ENCODE data around the gene ATP1A3. TPM values are rescaled to one million over a fixed set of nuclear protein-coding genes. Genes with fewer than 3 reads are reported as not detected.

The ATP1A3 gene
- polyA plus RNA-seq, 6 donors from 2014 or later = 0.29 to 1.1 (median 0.45) TPM; not detected in 1

DNA sequence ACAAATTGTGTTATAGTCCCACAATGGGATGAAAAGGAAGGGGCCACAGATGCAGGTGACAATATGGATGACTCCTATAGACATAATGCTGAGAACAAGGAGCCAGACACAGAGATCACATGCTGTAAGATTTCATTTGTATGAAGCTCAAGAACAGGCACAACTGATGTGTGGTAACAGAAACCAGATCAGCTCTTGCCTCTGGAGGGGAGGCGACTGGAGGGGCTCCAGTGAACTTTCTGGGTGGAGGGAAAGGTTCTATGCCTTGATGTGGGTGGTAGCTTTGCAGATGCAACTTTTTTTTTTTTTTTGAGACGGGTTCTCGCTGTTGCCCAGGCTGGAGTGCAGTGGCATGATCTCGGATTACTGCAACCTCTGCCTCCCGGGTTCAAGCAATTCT, 28.9 kb downstream of the ATP1A3 start:
- Mint-ChIP-seq H3K27ac (no peak overlapping the region), H3K4me3 (no peak overlapping the region), H3K4me1 (no peaks in the 10 kb centered on the region), H3K9me3 (no peaks in the 10 kb centered on the region), H3K36me3 (no peaks in the 10 kb centered on the region), H3K27me3 (peaks cover 0 to 11% (median 0%) of the 10 kb centered on the region in 3 donors)
- no peak for DNase-seq
- ATAC-seq (ENCODE audit: low read depth in 2 of 2) = no peak

- H3K4me1 Mint-ChIP-seq = peaks cover 20 to 26% (median 20%) of the 10 kb centered on the region in 3 donors
- peaks cover 0 to 3% of the 10 kb centered on the region in 2 donors for H3K36me3 Mint-ChIP-seq
- H3K27ac Mint-ChIP-seq = no peak overlapping the region
- no peak for ATAC-seq (ENCODE audit: low read depth in 2 of 2)
- no peaks in the 10 kb centered on the region for H3K27me3 Mint-ChIP-seq
- DNase-seq = no peak
- H3K9me3 Mint-ChIP-seq = no peaks in the 10 kb centered on the region
- H3K4me3 Mint-ChIP-seq = peak overlapping the region in 4 of 8 donors; percentile 19 to 40 (median 36)
Observed at GRCh38 chr19:41960973-41961372, 33.1 kb downstream of the ATP1A3 start.

DNA sequence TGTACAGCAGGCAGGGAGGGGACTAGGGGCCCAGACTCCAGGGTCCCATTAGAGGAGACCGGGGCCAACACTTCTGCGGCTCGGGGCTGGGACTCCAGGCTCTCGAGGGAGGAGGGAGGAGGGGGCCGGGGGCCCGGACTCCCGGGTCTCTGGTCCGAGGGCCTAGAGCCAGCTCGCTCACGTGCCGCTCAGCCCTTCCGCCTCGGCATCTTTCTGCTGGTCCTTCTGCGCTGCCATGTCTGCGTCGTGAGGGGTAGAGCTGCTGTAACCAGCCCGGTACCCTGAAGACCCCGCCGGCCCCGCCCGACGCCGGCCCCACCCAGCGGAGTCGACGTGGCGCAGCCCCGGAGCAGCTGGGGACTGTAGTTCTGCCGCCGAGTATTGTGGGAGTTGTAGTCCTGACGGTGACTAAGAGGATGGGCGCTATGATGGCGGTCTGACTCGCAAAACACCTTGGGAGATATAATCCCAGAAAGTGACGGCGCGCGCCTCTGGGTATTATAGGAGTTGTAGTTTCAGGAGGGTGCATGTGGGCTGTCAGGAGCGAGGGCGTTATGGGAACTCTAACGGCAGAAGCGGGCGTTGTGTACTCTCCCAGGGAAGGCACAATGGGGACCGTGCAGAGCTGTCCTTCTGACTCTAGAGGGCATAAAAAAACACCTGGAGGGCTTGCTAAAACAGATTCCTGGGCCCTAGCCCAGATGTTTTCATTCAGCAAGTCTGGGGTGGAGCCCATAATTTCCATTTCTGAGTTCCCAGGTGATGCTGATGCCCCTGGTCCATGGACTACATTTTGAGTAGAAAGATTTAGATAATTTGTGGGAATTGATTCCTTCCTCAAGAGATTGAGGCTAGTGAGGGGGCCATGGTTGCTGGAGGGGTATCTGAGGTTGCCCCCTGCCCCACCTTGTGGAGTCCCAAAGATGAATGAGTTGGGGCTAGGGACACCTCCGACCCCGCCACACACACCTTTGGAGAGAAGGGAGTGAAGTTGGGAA, 34.7 kb downstream of the ATP1A3 start, which contains the start of gene RABAC1:
RABAC1 (minus strand) TSS at position 266 of the 998 bp plus-strand sequence; CDS start at position 237, 29 bp downstream.
- peak; percentile 92 to 93 for ATAC-seq (ENCODE audit: low read depth in 2 of 2)
- no peaks in the 10 kb centered on the region for H3K9me3 Mint-ChIP-seq

GRCh38 chr19:41958367-41959055, 35.5 kb downstream of the ATP1A3 start:
- Mint-ChIP-seq H3K4me1 (peaks cover 20 to 31% (median 20%) of the 10 kb centered on the region in 3 donors), H3K27me3 (no peaks in the 10 kb centered on the region), H3K4me3 (peak overlapping the region; percentile 86 to 99 (median 94)), H3K9me3 (no peaks in the 10 kb centered on the region), H3K36me3 (peaks cover 0 to 9% of the 10 kb centered on the region in 2 donors), H3K27ac (peak overlapping the region; percentile 80 to 98 (median 88))
- peak; percentile 70 for DNase-seq
- peak; percentile 58 to 62 for ATAC-seq (ENCODE audit: low read depth in 2 of 2)

More for the DNA sequence above, 34.7 kb downstream of the ATP1A3 start, which contains the start of gene RABAC1:
- DNase-seq = peak; percentile 82
- peak within 1 kb of the TSS; percentile 80 to 98 (median 91) for H3K27ac Mint-ChIP-seq
- peaks cover 20 to 31% (median 20%) of the 10 kb centered on the region in 3 donors for H3K4me1 Mint-ChIP-seq
- H3K36me3 Mint-ChIP-seq = peaks cover 0 to 9% of the 10 kb centered on the region in 2 donors
- peak within 1 kb of the TSS; percentile 86 to 99 (median 94) for H3K4me3 Mint-ChIP-seq
- no peaks in the 10 kb centered on the region for H3K27me3 Mint-ChIP-seq

DNA sequence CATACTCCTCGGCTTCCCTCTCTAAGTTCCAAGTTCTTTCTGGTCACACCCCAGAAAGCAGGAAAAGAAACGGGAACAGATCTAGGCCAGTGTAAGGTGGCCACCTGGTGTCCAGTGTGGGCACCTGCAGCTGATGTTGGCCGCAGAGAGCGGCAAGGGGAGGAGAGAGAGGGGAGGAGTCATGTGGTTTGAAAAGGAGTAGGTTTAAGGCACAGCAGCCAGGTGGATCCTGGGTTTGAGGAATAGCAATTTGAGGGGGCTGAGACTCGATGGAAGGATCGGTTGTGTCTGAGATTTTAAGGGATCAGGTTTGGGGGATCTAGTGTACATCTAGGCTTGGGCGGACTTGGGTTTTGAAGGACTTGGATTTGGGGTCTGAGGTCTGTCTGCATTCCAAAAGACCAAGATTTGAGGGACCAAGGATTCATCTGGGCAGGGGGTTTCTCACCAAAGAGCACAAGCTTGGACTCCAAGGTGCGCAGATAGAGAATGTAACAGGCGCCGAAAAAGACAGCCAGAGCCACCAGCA, 36.1 kb downstream of the ATP1A3 start:
- ATAC-seq (ENCODE audit: low read depth in 2 of 2) = peak; percentile 18 to 19

GRCh38 chr19:41957161-41957837, 36.7 kb downstream of the ATP1A3 start:
- ATAC-seq (ENCODE audit: low read depth in 2 of 2) (no peak), DNase-seq (no peak)
- H3K4me1 Mint-ChIP-seq = peaks cover 20 to 31% (median 20%) of the 10 kb centered on the region in 3 donors
- H3K36me3 Mint-ChIP-seq = peaks cover 0 to 9% of the 10 kb centered on the region in 2 donors
- no peaks in the 10 kb centered on the region for H3K9me3 Mint-ChIP-seq
- H3K27ac Mint-ChIP-seq = peak overlapping the region in 5 of 6 donors; percentile 64 to 97 (median 83)
- H3K27me3 Mint-ChIP-seq = no peaks in the 10 kb centered on the region
- H3K4me3 Mint-ChIP-seq = peak overlapping the region; percentile 86 to 99 (median 94)

More for the DNA sequence above, 36.1 kb downstream of the ATP1A3 start:
- Mint-ChIP-seq H3K27ac (peak overlapping the region; percentile 80 to 98 (median 88)), H3K36me3 (peaks cover 0 to 9% of the 10 kb centered on the region in 2 donors), H3K9me3 (no peaks in the 10 kb centered on the region), H3K4me1 (peaks cover 20 to 31% (median 20%) of the 10 kb centered on the region in 3 donors), H3K27me3 (no peaks in the 10 kb centered on the region), H3K4me3 (peak overlapping the region; percentile 86 to 99 (median 94))
- DNase-seq = peak; percentile 42

DNA sequence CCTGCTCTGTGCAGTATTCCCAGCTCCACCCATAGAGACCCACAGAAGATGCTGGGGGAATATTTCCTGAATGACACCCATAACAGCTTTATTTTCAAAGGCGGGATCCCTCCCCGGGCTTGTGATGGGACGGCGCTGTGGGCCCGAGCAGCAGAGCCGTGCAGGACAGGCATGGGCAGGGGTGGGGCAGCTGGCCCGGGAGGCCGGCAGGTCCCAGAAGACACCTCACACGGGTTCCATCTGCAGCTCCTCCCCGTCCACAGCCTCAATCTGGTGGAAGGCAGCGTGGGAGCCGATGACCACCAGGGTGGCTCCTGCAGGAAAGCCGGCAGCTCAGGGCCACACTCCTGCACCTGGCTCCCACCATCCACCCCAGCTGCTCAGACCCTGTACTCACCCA, 37.4 kb downstream of the ATP1A3 start:
- no peaks in the 10 kb centered on the region for H3K27me3 Mint-ChIP-seq
- H3K27ac Mint-ChIP-seq = peak overlapping the region in 2 of 6 donors; percentile 61 to 69

GRCh38 chr19:41955521-41955920, 38.5 kb downstream of the ATP1A3 start:
- DNase-seq (no peak), ATAC-seq (ENCODE audit: low read depth in 2 of 2) (no peak)
- H3K27ac Mint-ChIP-seq = peak overlapping the region in 2 of 6 donors; percentile 9 to 52
- peaks cover 0 to 9% of the 10 kb centered on the region in 2 donors for H3K36me3 Mint-ChIP-seq
- no peak overlapping the region for H3K4me3 Mint-ChIP-seq
- no peaks in the 10 kb centered on the region for H3K27me3 Mint-ChIP-seq
- H3K9me3 Mint-ChIP-seq = no peaks in the 10 kb centered on the region
- H3K4me1 Mint-ChIP-seq = peaks cover 27 to 41% (median 30%) of the 10 kb centered on the region in 3 donors

More for the DNA sequence above, 37.4 kb downstream of the ATP1A3 start:
- Mint-ChIP-seq H3K36me3 (peaks cover 0 to 9% of the 10 kb centered on the region in 2 donors), H3K9me3 (no peaks in the 10 kb centered on the region), H3K4me3 (peak overlapping the region in 2 of 8 donors; percentile 39 to 65), H3K4me1 (peaks cover 23 to 33% (median 26%) of the 10 kb centered on the region in 3 donors)
- DNase-seq = no peak
- ATAC-seq (ENCODE audit: low read depth in 2 of 2) = no peak

GRCh38 chr19:41951686-41952172, 42.3 kb downstream of the ATP1A3 start:
- Mint-ChIP-seq H3K27me3 (no peaks in the 10 kb centered on the region), H3K4me1 (peaks cover 24 to 49% (median 33%) of the 10 kb centered on the region in 3 donors), H3K27ac (peak overlapping the region; percentile 40 to 99 (median 88)), H3K4me3 (peak overlapping the region in 4 of 8 donors; percentile 1 to 46 (median 36)), H3K9me3 (no peaks in the 10 kb centered on the region), H3K36me3 (peaks cover 0 to 9% of the 10 kb centered on the region in 2 donors)
- ATAC-seq (ENCODE audit: low read depth in 2 of 2) (peak; percentile 89 to 94), DNase-seq (peak; percentile 78)

GRCh38 chr19:41947091-41947490, 46.9 kb downstream of the ATP1A3 start:
- Mint-ChIP-seq H3K9me3 (no peaks in the 10 kb centered on the region), H3K4me3 (peak overlapping the region in 7 of 8 donors; percentile 13 to 86 (median 56)), H3K4me1 (peaks cover 54 to 81% (median 72%) of the 10 kb centered on the region in 3 donors), H3K36me3 (no peaks in the 10 kb centered on the region), H3K27ac (peak overlapping the region; percentile 94 to 100 (median 98)), H3K27me3 (no peaks in the 10 kb centered on the region)
- ATAC-seq (ENCODE audit: low read depth in 2 of 2) = no peak
- DNase-seq = no peak

DNA sequence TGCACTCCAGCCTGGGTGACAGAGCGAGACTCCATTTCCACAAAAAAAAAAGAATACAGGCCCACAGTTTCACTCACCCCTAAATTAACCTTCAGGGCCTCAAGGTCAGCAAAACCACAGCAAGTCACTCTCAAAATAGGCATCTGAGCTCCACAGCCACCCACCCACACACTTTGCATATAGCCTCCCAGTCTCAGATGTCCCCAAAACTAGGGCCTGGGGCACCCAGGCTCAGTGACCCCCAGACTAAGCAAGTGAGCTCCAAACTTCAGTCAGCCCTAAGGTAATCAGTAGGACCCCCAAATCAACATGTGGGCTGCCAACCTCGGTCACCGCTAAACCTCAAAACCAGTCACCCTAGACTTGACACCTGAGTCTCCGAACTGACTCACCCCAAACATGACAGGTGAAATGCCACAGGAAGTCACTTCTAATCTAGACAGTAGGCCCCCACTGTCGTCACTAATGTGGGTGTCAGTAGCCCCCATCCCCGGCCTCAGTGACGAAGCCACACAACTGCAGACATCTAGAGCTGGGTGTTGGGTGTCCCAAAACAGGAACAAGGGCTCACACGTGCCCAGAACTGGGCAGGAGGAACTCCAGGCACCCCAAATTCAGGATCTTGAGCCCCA, 48.8 kb downstream of the ATP1A3 start:
- DNase-seq (peak; percentile 96), ATAC-seq (ENCODE audit: low read depth in 2 of 2) (peak; percentile 84 to 87)
- no peaks in the 10 kb centered on the region for H3K36me3 Mint-ChIP-seq
- no peaks in the 10 kb centered on the region for H3K9me3 Mint-ChIP-seq
- H3K4me3 Mint-ChIP-seq = peak overlapping the region; percentile 65 to 94 (median 84)
- peaks cover 62 to 82% (median 78%) of the 10 kb centered on the region in 3 donors for H3K4me1 Mint-ChIP-seq
- H3K27ac Mint-ChIP-seq = peak overlapping the region; percentile 98 to 100 (median 100)
- H3K27me3 Mint-ChIP-seq = no peaks in the 10 kb centered on the region

GRCh38 chr19:41944336-41944735, 49.7 kb downstream of the ATP1A3 start:
- peaks cover 63 to 78% (median 78%) of the 10 kb centered on the region in 3 donors for H3K4me1 Mint-ChIP-seq
- H3K9me3 Mint-ChIP-seq = no peaks in the 10 kb centered on the region
- H3K36me3 Mint-ChIP-seq = no peaks in the 10 kb centered on the region
- DNase-seq = peak; percentile 33
- peak overlapping the region; percentile 98 to 100 (median 100) for H3K27ac Mint-ChIP-seq
- H3K27me3 Mint-ChIP-seq = no peaks in the 10 kb centered on the region
- H3K4me3 Mint-ChIP-seq = peak overlapping the region; percentile 65 to 94 (median 80)
- no peak for ATAC-seq (ENCODE audit: low read depth in 2 of 2)
